PC-3 (cell line): ENCODE measurements around the gene ZNF615.
"Not testable (repeated sequence)": the region's sequence is repeated elsewhere in the genome, so short reads cannot be mapped to it uniquely, and the experiment has no call there.

Source experiments
- CTCF ChIP-seq: fragments of 300-600 bp; sonication (generic); conservative IDR thresholded peaks from 2 replicates; pipeline ENCODE4 v1.5.1; 2017; ENCODE audit warnings: antibody characterized with exemption, low read depth, mild to moderate bottlenecking, low read length
- EZH2 ChIP-seq: fragments of 300-600 bp; sonication (generic); IDR thresholded peaks from one replicate; pipeline ENCODE4 v1.6.1; 2017; ENCODE audit warnings: antibody characterized with exemption, mild to moderate bottlenecking, low read length; ENCODE audit not compliant: unreplicated experiment
- EZH2phosphoT487 ChIP-seq: fragments of 300-600 bp; sonication (generic); IDR thresholded peaks from 2 replicates; pipeline ENCODE4 v1.6.1; 2018; ENCODE audit warnings: mild to moderate bottlenecking, antibody characterized with exemption, low read length, borderline replicate concordance

GRCh38 chr19:52024478-52024877, 16.5 kb upstream of the ZNF615 start:
- TF ChIP-seq CTCF, EZH2, EZH2phosphoT487: not testable (repeated sequence)
